Ishikawa (cell line): ENCODE measurements around the gene HPS4.

Experiments used
- CEBPB ChIP-seq: IDR thresholded peaks from 2 replicates; pipeline ENCODE4 v1.6.1; 2012
- CREB1 ChIP-seq: IDR thresholded peaks from 2 replicates; pipeline ENCODE4 v1.6.1; 2012; ENCODE audit warnings: low read depth
- EGR1 ChIP-seq: IDR thresholded peaks from 2 replicates; pipeline ENCODE4 v1.6.1; 2012
- EP300 ChIP-seq: IDR thresholded peaks from 2 replicates; pipeline ENCODE4 v1.6.1; 2012; ENCODE audit warnings: borderline replicate concordance
- FOXM1 ChIP-seq: IDR thresholded peaks from 2 replicates; pipeline ENCODE4 v1.6.1; 2012; ENCODE audit warnings: low read depth, borderline replicate concordance
- NFIC ChIP-seq: IDR thresholded peaks from 2 replicates; pipeline ENCODE4 v1.6.1; 2012
- RAD21 ChIP-seq: IDR thresholded peaks from 2 replicates; pipeline ENCODE4 v1.6.1; 2012; ENCODE audit warnings: low read depth
- TAF1 ChIP-seq: IDR thresholded peaks from 2 replicates; pipeline ENCODE4 v1.6.1; 2012; ENCODE audit warnings: low read depth, mild to moderate bottlenecking
- TCF12 ChIP-seq: IDR thresholded peaks from 2 replicates; pipeline ENCODE4 v1.6.1; 2012; ENCODE audit warnings: low read depth
- TEAD4 ChIP-seq: IDR thresholded peaks from 2 replicates; pipeline ENCODE4 v1.6.1; 2012
- USF1 ChIP-seq: IDR thresholded peaks from 2 replicates; pipeline ENCODE4 v1.6.1; 2012
- YY1 ChIP-seq: IDR thresholded peaks from 2 replicates; pipeline ENCODE4 v1.6.1; 2012; ENCODE audit warnings: low read depth
- ZBTB7A ChIP-seq: IDR thresholded peaks from 2 replicates; pipeline ENCODE4 v1.6.1; 2012; ENCODE audit warnings: low read depth
- TF ChIP-seq, protein P1 (sequence below): IDR thresholded peaks from 2 replicates; pipeline ENCODE4 v1.6.1; 2012
- TF ChIP-seq, protein P2 (sequence below): IDR thresholded peaks from 2 replicates; pipeline ENCODE4 v1.6.1; 2012; ENCODE audit warnings: low read depth, mild to moderate bottlenecking

HPS4 gene

DNA sequence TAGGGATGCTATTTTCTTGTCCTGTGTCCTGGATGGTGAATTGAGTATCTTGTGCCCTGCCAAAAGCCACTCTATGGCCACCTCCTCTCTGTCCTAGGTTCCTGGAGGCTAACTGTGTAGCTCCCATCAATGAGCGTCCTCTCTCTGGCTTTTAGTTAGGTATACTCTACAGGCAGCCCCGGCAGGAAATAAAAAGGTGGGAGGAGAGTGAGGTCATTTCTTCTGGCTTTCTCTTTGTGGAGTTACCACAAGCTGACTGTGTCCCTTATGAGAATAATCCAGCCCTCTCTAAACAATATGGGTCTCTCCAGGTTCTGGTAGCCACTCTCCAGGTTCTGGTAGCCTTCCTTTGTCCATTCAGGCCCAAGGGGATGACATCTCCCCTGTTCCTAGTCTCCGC is 66.2 kb downstream of the HPS4 start:
- TF ChIP-seq, protein P1, sequence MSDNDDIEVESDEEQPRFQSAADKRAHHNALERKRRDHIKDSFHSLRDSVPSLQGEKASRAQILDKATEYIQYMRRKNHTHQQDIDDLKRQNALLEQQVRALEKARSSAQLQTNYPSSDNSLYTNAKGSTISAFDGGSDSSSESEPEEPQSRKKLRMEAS = no peak
- no peak for TF ChIP-seq TEAD4
- no peak for TF ChIP-seq TCF12
- no peak for TF ChIP-seq TAF1
- no peak for TF ChIP-seq CEBPB
- TF ChIP-seq EGR1 = no peak

DNA sequence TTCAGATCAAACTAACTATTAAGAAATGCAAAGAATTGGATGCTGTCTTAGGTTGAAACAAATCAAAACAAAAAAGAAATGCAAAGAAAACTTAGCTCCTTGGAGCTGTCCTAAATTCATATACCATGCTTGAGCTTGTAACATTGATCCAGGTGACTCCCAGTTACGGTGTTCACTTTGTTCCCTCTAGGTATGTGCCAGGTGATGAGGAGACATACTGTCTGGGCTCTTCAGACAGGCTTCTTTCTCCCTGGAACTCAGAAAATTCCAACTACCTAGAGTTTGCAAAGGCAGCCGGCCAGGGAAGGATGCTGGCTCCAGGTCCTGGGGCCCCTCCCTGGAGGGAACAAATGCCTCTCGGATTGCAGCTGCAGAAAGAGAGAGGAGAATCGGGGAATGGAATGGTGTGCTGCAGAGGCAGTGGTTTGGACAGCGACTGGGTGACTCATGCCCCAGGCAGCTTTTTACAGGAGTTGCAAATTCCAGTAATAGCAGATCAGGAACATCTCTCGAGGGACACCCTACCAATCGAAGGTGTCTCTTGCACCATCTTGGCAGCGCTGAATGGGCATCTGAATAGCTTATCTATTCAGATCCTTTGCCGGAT is 66.8 kb downstream of the HPS4 start:
- TF ChIP-seq TEAD4 (peak; percentile 69), ZBTB7A (no peak), NFIC (peak; percentile 36; the same call in 1 of the 2 replicates)
- TF ChIP-seq, protein P2, sequence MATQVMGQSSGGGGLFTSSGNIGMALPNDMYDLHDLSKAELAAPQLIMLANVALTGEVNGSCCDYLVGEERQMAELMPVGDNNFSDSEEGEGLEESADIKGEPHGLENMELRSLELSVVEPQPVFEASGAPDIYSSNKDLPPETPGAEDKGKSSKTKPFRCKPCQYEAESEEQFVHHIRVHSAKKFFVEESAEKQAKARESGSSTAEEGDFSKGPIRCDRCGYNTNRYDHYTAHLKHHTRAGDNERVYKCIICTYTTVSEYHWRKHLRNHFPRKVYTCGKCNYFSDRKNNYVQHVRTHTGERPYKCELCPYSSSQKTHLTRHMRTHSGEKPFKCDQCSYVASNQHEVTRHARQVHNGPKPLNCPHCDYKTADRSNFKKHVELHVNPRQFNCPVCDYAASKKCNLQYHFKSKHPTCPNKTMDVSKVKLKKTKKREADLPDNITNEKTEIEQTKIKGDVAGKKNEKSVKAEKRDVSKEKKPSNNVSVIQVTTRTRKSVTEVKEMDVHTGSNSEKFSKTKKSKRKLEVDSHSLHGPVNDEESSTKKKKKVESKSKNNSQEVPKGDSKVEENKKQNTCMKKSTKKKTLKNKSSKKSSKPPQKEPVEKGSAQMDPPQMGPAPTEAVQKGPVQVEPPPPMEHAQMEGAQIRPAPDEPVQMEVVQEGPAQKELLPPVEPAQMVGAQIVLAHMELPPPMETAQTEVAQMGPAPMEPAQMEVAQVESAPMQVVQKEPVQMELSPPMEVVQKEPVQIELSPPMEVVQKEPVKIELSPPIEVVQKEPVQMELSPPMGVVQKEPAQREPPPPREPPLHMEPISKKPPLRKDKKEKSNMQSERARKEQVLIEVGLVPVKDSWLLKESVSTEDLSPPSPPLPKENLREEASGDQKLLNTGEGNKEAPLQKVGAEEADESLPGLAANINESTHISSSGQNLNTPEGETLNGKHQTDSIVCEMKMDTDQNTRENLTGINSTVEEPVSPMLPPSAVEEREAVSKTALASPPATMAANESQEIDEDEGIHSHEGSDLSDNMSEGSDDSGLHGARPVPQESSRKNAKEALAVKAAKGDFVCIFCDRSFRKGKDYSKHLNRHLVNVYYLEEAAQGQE = peak; percentile 79

DNA sequence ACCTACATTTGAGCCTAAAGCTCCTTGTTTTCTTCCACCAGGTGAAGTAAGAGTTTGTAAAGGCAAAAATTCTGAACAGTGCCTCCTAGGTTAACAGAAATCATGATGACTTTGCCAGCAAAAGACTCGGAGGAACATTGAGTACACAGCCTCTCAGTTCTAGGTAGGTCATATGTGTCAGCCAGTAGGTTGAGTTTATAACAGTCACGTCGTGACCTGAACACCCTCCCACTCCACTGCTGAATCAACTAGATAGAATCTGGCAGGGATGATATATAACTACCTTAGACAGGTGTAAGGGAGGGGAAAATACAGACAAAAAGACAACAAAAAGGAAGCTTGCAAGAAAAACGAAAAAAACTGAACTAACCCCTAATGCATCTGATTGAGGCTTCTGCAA is 67.3 kb downstream of the HPS4 start:
- no peak for TF ChIP-seq TAF1
- no peak for TF ChIP-seq USF1
- TF ChIP-seq YY1 = no peak

DNA sequence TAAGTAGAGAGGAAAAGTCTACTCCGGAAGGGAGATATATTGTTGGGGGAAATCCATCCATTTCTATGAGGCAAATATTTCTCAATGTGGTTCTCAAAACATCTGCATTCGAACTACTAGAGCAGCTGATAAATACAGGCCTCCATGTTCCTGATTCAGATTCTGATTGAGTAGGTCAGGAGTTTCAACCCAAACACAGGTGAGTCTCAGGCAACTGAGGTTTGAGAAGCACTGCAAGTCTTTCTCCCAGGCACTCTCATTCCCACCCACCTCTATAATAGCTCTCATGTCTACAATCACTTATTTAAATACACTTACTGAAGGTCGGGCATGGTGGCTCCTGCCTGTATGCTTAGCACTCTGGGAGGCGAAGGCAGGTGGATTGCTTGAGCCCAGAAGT is 69.2 kb downstream of the HPS4 start:
- no peak for TF ChIP-seq RAD21
- no peak for TF ChIP-seq NFIC
- TF ChIP-seq CREB1 = no peak
- TF ChIP-seq, protein P2 = no peak
- TF ChIP-seq USF1 = no peak
- TF ChIP-seq EGR1 = no peak

DNA sequence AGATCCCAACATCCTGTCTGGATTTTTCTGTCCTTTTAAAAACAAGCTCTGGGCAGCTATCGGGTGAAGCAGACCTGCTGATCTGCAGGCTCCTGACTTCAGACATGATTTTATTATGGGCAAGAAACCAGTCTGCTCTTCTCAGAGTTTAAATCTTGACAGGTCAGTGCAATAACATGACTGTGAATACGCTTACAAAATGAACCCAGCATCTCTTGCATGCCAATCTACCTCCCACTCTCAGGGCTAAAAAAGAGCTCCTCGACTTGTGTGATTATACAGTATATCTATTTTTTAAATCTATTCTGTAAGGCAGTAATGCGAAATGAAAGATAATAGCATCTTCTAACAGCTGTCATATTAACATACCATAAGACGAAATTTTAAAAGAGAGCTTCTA is 73.2 kb downstream of the HPS4 start:
- TF ChIP-seq CEBPB (no peak), RAD21 (no peak), YY1 (no peak), FOXM1 (no peak), NFIC (no peak), EP300 (no peak), USF1 (no peak), TEAD4 (no peak), ZBTB7A (no peak), TAF1 (no peak), EGR1 (no peak), TCF12 (no peak), CREB1 (no peak)
- TF ChIP-seq, protein P2 = no peak
- TF ChIP-seq, protein P1 = no peak
